K562 (cell line): ENCODE measurements around the gene SENP1. TPM values are rescaled to one million over a fixed set of nuclear protein-coding genes. Genes with fewer than 3 reads are reported as not detected.

Experiments
- ATAC-seq: fragments of 200-7000 bp; cut with Tn5 transposase; 3 replicates; pipeline ENCODE4 v1.9.1; 2020; ENCODE audit warnings: moderate library complexity
- BruUV-seq: library from RNA; stranded (reverse); fragments of 400-500 nt; replicated peaks from 2 replicates; lab custom pipeline; 2021; lab: Mats Ljungman, UMichigan
- CTCF ChIA-PET: fragments of 300-600 bp; formaldehyde crosslinking; extraction: SDS; loops from one replicate; lab custom pipeline; 2021; ENCODE audit warnings: low intra/inter-chr PET ratio; lab: Yijun Ruan, JAX
- POLR2A ChIA-PET: fragments of 300-600, 350-650 bp; sonication (Branson Sonifier 250); formaldehyde crosslinking; extraction: SDS; loops from one replicate; lab custom pipeline; 2021; ENCODE audit warnings: antibody characterized with exemption, inconsistent platforms; lab: Yijun Ruan, JAX
- DNase-seq, 4 experiments: peaks; one replicate each; pipeline versions ENCODE4 v3.0.0 to v3.0.0-alpha.2; 2011 to 2018; ENCODE audit warnings: low spot score in 3 of 4, mixed read lengths in 3 of 4; ENCODE audit errors: extremely low read depth in 1 of 4
- FAIRE-seq: peaks from 2 replicates; lab custom pipeline; 2011; peaks lifted over from hg19 to GRCh38; lab: Jason Lieb, UNC
- H2AFZ ChIP-seq: 2 replicates; pipeline ENCODE4 v1.6.0; 2011; ENCODE audit warnings: low read depth, low read length, control low read depth, inconsistent platforms
- H3K27ac ChIP-seq: fragments of 200-600 bp; 3 replicates; pipeline ENCODE4 v1.8.0; 2011; ENCODE audit warnings: low read depth, mild to moderate bottlenecking, control low read depth, inconsistent platforms, low read length, moderate library complexity, mixed read lengths; ENCODE audit errors: extremely low read depth
- H3K27me3 ChIP-seq, 2 experiments: fragments of 300-600 bp in 1 of 2; 2 replicates in 1 of 2; 3 replicates in 1 of 2; pipeline versions ENCODE4 v1.6.0 to v1.8.0; 2011; ENCODE audit warnings: inconsistent platforms in 2 of 2, low read length in 2 of 2, mild to moderate bottlenecking in 1 of 2, mixed read lengths in 1 of 2, moderate library complexity in 1 of 2; ENCODE audit not compliant: control insufficient read depth in 2 of 2, insufficient read depth in 2 of 2
- H3K36me3 ChIP-seq: fragments of 300-600 bp; 3 replicates; pipeline ENCODE4 v1.8.0; 2011; ENCODE audit warnings: mild to moderate bottlenecking, low read length, inconsistent platforms; ENCODE audit not compliant: control insufficient read depth, insufficient read depth
- H3K4me1 ChIP-seq, 2 experiments: fragments of 200-600 bp in 1 of 2; replicated peaks in 1 of 2; 2 replicates in 1 of 2; 3 replicates in 1 of 2; pipeline versions ENCODE4 v1.5.1 to v1.8.0; 2011; ENCODE audit warnings: inconsistent platforms in 2 of 2, low read length in 2 of 2, mild to moderate bottlenecking in 1 of 2, mixed read lengths in 1 of 2, moderate library complexity in 1 of 2; ENCODE audit not compliant: control insufficient read depth in 2 of 2, insufficient read depth in 2 of 2
- H3K4me2 ChIP-seq: 2 replicates; pipeline ENCODE4 v1.6.1; 2011; ENCODE audit warnings: low read length, control low read depth, inconsistent platforms, mixed read lengths; ENCODE audit not compliant: insufficient read depth
- H3K4me3 ChIP-seq: fragments of 200-600 bp; sonication (generic), shearing (Covaris generic); 2 replicates; pipeline ENCODE4 v1.5.1; 2016; ENCODE audit warnings: control low read depth, inconsistent platforms
- H3K79me2 ChIP-seq: fragments of 200-600 bp; 3 replicates; pipeline ENCODE4 v1.8.0; 2011; ENCODE audit warnings: low read length, inconsistent platforms; ENCODE audit not compliant: control insufficient read depth, insufficient read depth
- H3K9ac ChIP-seq, 2 experiments: 2 replicates each; pipeline versions ENCODE4 v1.6.0 to v1.6.1; 2011; ENCODE audit warnings: low read depth in 2 of 2, low read length in 2 of 2, control low read depth in 1 of 2, inconsistent platforms in 1 of 2, mild to moderate bottlenecking in 1 of 2, mixed read lengths in 1 of 2; ENCODE audit not compliant: insufficient read depth in 1 of 2
- H3K9me1 ChIP-seq: one replicate; pipeline ENCODE4 v1.6.0; 2011; ENCODE audit warnings: inconsistent platforms, mild to moderate bottlenecking, low read length, moderate library complexity; ENCODE audit not compliant: control insufficient read depth, insufficient read depth
- H3K9me3 ChIP-seq: replicated peaks from 2 replicates; pipeline ENCODE4 v1.5.1; 2011; ENCODE audit warnings: low read depth, low read length, inconsistent platforms; ENCODE audit not compliant: control insufficient read depth, insufficient read depth
- H4K20me1 ChIP-seq: replicated peaks from 2 replicates; pipeline ENCODE4 v1.6.1; 2011; ENCODE audit warnings: low read length, inconsistent platforms, mixed read lengths; ENCODE audit not compliant: control insufficient read depth, insufficient read depth
- ZNF212 ChIP-seq: fragments of 450-650 bp; formaldehyde crosslinking; IDR thresholded peaks from 2 replicates; pipeline ENCODE4 v1.4.0; 2020; ENCODE audit warnings: mild to moderate bottlenecking
- ZNF316 ChIP-seq: fragments of 450-650 bp; IDR thresholded peaks from 2 replicates; pipeline ENCODE4 v1.6.1; 2016
- WGBS: fragments of 100-300 bp; shearing (Covaris generic); methylation state at CpG from one replicate; pipeline ENCODE4 v1.1.6; 2016; ENCODE audit warnings: low coverage, mixed read lengths; ENCODE audit not compliant: insufficient coverage; ENCODE audit errors: missing lambda C conversion rate; 5-methylcytosine and 5-hydroxymethylcytosine counted together
- in situ Hi-C: fragments of 300-500 bp; cut with MboI; formaldehyde crosslinking; loops from 4 replicates; pipeline ENCODE4 v1.15.0; 2018; ENCODE audit warnings: inconsistent platforms, mixed read lengths
- intact Hi-C: fragments of 100-400 bp; cut with micrococcal nuclease; formaldehyde crosslinking; loops from 2 replicates; pipeline ENCODE4 v1.14.2; 2022
- polyA plus RNA-seq, 8 experiments: library from polyadenylated mRNA; depleted of rRNA in 4 of 8; stranded (reverse) in 5 of 8; unstranded in 3 of 8; fragments of >200 nt; fragmentation: Nextera tagmentation in 2 of 8; fragmentation: Illumina TruSeq in 1 of 8; extraction: Ambion mirVana in 2 of 8; extraction: Trizol in 1 of 8; gene quantifications; 2 replicates each; pipeline versions ENCODE4 v1.2.1 to v1.2.3, GENCODE V29; 2011 to 2014; ENCODE audit warnings: inconsistent platforms in 1 of 8, missing spikeins in 1 of 8
- total RNA-seq, 7 experiments: library from RNA; depleted of rRNA in 6 of 7; stranded (reverse); fragments of >200 nt in 6 of 7; fragmentation: Illumina TruSeq in 2 of 7; extraction: Trizol in 2 of 7; gene quantifications; 2 replicates each; pipeline versions ENCODE4 v1.2.1 to v1.2.3, GENCODE V29; 2011 to 2021; ENCODE audit warnings: low replicate concordance in 1 of 7
- TF ChIP-seq, protein P1 (sequence below): sonication (generic); formaldehyde crosslinking; IDR thresholded peaks from 2 replicates; pipeline ENCODE4 v1.8.0; 2022; ENCODE audit warnings: mild to moderate bottlenecking, missing genetic modification reagents

The SENP1 gene
- total and polyA plus RNA-seq, 9 of the 15 experiments (the other 6 are each of a cell fraction or from before 2014, with no cell fraction given): 15.5 to 59.0 (median 36.3) TPM

DNA sequence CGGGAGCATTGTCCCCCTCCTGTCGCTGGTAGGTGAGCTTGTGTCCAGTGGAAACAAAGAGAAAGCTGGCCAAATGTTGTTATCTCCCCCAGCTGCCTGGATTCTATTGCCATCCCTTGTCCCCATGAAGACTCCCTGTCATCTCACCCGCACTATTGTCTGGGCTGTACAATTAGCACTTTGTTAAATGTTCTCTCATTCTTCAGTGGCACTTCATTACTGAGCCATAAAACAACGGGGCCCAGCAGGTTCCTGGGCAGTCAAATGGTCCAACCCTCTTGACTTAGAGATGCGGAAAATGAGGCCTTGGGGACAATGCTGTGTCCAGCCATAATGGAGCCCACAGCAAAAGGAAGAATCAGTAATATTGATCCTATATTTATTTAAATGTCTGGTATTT, 88.4 kb downstream of the SENP1 start:
- Histone ChIP-seq H4K20me1 (no peaks in the 10 kb centered on the region; the same call in 1 of the 2 replicates), H3K9me3 (no peaks in the 10 kb centered on the region), H3K27me3 (peaks cover 48 to 55% of the 10 kb centered on the region in 2 experiments), H3K36me3 (no peaks in the 10 kb centered on the region), H3K4me2 (no peak overlapping the region), H3K79me2 (no peaks in the 10 kb centered on the region), H3K4me3 (no peak overlapping the region), H3K4me1 (no peaks in the 10 kb centered on the region), H3K9ac (no peak overlapping the region), H3K9me1 (no peaks in the 10 kb centered on the region), H3K27ac (no peak overlapping the region)
- FAIRE-seq (no peak), DNase-seq (no peak), ATAC-seq (no peak)
- in situ Hi-C loops: no loop called here
- 0% methylated on average over 5 of the region's 5 CpGs for WGBS
- POLR2A ChIA-PET: interaction anchor here (1.0 to 1.2 kb wide), 2 partner anchors 10 to 11 kb away, joined by 4 to 5 read pairs; no protein-coding TSS in a partner anchor
- no peak for TF ChIP-seq ZNF212
- no peak for TF ChIP-seq ZNF316
- TF ChIP-seq, protein P1, sequence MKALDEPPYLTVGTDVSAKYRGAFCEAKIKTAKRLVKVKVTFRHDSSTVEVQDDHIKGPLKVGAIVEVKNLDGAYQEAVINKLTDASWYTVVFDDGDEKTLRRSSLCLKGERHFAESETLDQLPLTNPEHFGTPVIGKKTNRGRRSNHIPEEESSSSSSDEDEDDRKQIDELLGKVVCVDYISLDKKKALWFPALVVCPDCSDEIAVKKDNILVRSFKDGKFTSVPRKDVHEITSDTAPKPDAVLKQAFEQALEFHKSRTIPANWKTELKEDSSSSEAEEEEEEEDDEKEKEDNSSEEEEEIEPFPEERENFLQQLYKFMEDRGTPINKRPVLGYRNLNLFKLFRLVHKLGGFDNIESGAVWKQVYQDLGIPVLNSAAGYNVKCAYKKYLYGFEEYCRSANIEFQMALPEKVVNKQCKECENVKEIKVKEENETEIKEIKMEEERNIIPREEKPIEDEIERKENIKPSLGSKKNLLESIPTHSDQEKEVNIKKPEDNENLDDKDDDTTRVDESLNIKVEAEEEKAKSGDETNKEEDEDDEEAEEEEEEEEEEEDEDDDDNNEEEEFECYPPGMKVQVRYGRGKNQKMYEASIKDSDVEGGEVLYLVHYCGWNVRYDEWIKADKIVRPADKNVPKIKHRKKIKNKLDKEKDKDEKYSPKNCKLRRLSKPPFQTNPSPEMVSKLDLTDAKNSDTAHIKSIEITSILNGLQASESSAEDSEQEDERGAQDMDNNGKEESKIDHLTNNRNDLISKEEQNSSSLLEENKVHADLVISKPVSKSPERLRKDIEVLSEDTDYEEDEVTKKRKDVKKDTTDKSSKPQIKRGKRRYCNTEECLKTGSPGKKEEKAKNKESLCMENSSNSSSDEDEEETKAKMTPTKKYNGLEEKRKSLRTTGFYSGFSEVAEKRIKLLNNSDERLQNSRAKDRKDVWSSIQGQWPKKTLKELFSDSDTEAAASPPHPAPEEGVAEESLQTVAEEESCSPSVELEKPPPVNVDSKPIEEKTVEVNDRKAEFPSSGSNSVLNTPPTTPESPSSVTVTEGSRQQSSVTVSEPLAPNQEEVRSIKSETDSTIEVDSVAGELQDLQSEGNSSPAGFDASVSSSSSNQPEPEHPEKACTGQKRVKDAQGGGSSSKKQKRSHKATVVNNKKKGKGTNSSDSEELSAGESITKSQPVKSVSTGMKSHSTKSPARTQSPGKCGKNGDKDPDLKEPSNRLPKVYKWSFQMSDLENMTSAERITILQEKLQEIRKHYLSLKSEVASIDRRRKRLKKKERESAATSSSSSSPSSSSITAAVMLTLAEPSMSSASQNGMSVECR (CRISPR knock-in tag): no peak
- TF ChIP-seq, all 486 proteins: peak for 0
- intact Hi-C loops: no loop called here
- CTCF ChIA-PET: no interaction called here
- BruUV-seq: no TSS peak
- no peak overlapping the region for H2AFZ ChIP-seq
